Measurements from ENCODE around the gene UNK.
A peak's percentile ranks its signal among the peaks of the same experiment; 100 is the strongest.
"Not testable (repeated sequence)": the region's sequence is repeated elsewhere in the genome, so short reads cannot be mapped to it uniquely, and the experiment has no call there.

UNK gene

DNA sequence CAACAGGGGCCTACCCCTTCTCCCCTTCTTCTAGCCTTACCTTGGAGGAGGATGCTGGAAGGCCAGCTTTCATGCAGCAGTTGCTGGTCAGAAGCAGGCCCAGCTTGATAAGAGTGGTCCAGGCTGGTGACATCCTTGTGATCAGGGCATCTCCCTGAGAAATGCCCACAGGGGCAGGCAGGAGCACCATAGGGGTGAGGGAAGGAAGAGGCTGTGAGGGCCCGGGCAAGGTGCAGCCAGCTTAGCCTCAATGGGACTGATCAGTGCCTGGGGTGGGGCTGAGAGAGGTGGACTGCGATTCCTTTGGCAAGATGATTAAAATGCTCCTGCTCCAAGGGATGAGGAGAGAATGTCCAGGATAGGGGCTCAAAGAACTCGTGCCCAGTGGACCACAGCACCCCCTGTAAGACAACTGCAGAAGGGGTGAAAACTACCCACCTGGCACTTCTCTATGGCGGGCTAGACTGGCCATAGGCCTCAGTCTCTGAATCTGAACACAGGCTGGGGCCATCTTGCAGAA, 10.1 kb upstream of the UNK start:
- no peak for DNase-seq (ENCODE audit: low read depth)

GRCh38 chr17:75774991-75775668, 9.5 kb upstream of the UNK start:
- DNase-seq (ENCODE audit: low read depth): no peak

GRCh38 chr17:75776386-75777295, 8.0 kb upstream of the UNK start:
- no peak for DNase-seq (ENCODE audit: low read depth)

DNA sequence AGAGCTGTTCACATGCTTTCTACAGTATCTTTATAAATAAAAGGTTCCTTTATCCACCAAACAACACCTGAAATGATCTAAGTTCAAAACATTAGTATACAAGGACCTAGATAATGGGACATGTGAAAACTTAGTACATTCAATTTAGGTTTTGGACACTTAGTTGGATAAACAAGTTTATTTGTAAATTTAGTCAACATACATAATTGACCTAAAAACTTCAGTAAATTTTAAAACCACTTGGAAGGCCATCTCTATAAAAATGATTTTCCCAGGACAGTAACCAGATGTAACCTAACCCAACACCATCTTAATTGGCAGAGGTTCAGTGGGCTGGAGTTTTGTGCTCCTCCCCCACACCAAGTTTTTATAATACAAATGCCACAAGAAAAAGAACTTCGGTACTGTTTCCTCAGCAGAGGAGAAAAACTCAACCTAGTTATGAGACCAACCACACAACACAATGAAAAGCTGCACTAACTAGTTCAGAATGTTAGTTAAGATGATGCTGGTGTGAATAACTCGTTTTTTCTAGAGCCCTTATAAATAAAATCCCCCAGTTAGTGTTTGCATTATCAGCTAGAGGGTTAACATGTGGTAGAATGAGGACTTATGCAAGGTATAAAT, 7.2 kb upstream of the UNK start:
- no peak for DNase-seq (ENCODE audit: low read depth)

GRCh38 chr17:75778066-75778860, 6.3 kb upstream of the UNK start:
- not testable (repeated sequence) for DNase-seq (ENCODE audit: low read depth)

- no peak for DNase-seq (ENCODE audit: low read depth)
Observed at GRCh38 chr17:75778861-75779249, 5.8 kb upstream of the UNK start.

GRCh38 chr17:75779250-75779986, 5.2 kb upstream of the UNK start:
- DNase-seq (ENCODE audit: low read depth): peak; percentile 88

DNA sequence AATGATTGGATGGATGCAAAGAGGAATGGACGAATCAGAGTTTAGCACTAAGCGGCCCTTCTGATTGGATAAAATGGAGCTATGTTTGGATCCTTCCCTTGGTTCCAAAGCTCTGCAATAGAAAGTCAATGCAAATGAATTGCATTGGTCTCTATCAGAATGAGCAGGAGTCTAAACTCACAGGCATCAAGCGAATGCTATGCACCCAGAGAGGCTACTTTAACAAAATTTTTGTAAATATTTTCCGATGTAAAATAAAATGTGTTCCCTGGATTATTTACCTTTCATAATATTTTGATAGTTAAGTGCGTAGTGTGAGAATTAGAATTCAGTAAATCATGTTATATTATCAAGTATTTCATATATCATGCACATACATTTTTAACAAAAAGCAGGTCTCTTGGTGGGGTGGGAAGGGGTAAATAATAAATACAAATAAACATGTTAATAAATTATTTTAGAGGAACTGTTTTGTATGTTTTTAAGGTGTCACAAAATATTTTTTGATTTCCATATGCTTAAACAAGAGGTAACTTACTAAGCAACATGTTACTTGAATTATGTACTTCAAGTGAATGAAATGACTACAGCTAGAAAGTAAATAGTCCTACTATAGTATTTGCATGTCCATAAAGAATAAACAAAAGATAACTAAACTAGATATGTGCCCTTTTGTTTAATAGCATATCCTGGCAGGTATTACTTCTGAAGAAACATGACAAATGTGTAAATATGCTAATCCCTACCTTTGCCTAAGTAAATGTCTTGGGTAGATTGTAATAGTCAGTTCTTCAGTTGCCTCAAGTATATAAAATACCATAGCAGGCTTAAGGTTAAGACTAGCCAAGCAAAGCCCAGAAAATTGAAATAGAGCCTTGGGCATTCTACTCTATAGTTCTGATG, 4.4 kb upstream of the UNK start:
- DNase-seq (ENCODE audit: low read depth): no peak

- DNase-seq (ENCODE audit: low read depth): no peak
Observed at GRCh38 chr17:75783069-75783783, 1.4 kb upstream of the UNK start.

DNA sequence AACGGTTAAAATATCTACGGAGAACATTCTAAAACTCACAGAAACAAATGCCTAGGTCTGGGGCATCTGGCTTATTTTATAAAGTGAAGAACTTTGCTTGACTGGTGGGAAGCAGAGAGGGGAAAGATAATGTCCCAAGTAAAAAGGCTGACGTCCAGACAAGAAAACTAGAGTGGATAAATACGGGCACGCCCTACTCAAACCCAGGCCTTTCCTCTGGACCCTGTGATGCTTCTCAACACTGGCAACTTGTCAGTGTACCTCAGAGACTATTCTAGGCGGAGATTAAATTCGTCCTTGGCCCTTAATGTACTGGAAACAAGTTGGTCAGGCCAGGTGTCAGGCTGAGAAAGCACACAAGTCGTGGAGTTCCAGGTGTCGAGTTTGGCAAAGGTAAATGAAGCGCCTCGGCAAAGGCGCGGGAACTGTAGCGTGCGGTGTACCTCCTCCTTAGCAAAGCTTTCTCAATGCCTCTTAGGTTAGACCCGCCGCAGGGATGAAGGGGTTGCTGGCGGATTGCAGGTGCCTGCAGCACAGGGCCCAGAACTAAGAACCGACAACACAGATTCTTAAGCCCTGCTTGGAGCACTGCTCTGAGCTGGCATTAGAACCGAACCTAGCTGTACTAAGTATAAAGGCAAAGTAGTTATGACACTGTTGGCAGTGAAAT, 668 bp upstream of the UNK start:
- no peak for DNase-seq (ENCODE audit: low read depth)

- peak; percentile 86 for DNase-seq (ENCODE audit: low read depth)
Observed at GRCh38 chr17:75785016-75785890, 647 bp downstream of the UNK start.

DNA sequence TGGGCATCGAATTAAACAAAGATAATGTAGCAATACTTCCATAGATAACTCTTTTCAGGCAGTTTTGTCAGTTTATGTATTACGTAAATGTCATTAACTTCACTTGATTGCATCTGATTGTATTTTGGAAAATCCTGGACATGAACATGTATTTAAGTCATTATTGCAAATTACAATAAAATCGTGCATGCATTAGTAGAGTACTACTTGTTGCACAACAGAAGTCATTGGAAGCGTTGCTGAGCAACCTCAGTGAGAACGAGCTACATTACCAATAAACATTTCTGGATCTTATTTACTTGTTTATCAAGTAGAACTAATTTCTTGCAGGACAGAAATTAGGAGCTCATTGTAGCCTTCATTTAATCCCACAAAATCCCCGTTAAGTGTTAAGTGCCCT, 6.6 kb downstream of the UNK start:
- no peak for DNase-seq (ENCODE audit: low read depth)

DNA sequence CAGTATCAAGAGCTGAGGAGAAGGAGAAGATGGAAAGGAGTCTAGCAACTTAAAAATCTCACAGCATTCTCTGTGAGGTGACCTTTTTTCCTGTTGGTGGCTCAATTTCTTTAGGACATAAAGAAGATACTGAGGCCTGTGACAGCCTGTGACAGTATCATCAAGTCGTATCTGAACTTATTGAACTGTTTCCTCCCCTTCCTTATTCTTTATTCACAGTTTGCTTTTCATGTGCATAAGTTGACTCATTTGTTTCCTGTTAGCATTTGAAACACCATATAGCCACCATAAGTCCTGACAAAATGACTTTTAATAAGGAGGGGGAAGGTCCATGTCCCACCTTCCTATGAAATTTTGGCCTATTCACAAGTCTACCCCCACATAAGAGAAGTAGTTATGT, 8.9 kb downstream of the UNK start:
- DNase-seq (ENCODE audit: low read depth): no peak

- DNase-seq (ENCODE audit: low read depth): no peak
Observed at GRCh38 chr17:75795820-75796607, 11.4 kb downstream of the UNK start.

DNA sequence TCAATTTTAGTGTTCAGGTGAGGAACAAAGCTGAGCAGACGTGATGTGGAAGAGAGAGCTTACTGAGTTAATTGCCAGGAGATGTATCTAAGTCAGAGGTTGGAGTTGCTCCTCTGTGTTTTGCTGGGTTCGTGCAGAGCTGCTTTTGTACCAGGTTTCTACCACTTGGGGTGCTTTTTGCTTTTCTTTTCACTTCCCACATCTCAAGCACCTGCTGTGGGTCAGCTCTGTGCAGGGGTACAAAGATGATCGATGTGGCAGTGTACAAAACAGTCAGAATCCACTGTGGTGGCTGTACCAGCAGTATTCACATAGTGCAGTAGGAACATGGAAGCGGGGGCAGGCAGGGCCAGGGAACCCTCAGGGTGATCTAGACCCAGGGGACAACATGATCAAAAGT, 14.8 kb downstream of the UNK start:
- no peak for DNase-seq (ENCODE audit: low read depth)

GRCh38 chr17:75803883-75804282, 19.3 kb downstream of the UNK start:
- no peak for DNase-seq (ENCODE audit: low read depth)

All from stimulated activated CD8-positive, alpha-beta memory T cell treated with anti-CD3 and anti-CD28 coated beads, Interleukin-12 subunit alpha, Interleukin-12 subunit beta, amount 100 ng/mL, for 4 hours (primary cell).